ENCODE measurements around the gene SPSB1. TPM values are rescaled to one million over a fixed set of nuclear protein-coding genes. Genes with fewer than 3 reads are reported as not detected.

The SPSB1 gene
- total RNA-seq, 2 donors from 2014 or later: 107 to 171 TPM

GRCh38 chr1:9320520-9321479 is 28.1 kb downstream of the SPSB1 start:
- Histone ChIP-seq H3K4me3 (peak overlapping the region; percentile 35), H3K9me3 (no peaks in the 10 kb centered on the region), H3K36me3 (no peaks in the 10 kb centered on the region), H3K27me3 (replicated peaks; ENCODE audit: insufficient read depth) (no peaks in the 10 kb centered on the region), H3K4me1 (ENCODE audit: control insufficient read depth in 1 of 2, low read depth in 2 of 2) (peaks cover 65 to 98% of the 10 kb centered on the region in 2 donors), H3K27ac (peak overlapping the region; percentile 45 to 67)
- TF ChIP-seq CTCF (IDR thresholded peaks at IDR 0.05): no peak
- DNase-seq (ENCODE audit: low spot score): no peak
- ATAC-seq (ENCODE audit: insufficient number of reproducible peaks, low FRiP score, low read depth): no peak

- ATAC-seq (ENCODE audit: insufficient number of reproducible peaks, low FRiP score, low read depth): peak; percentile 0
- no peak for DNase-seq (ENCODE audit: low spot score)
- no peaks in the 10 kb centered on the region for H3K9me3 ChIP-seq
- no peaks in the 10 kb centered on the region for H3K36me3 ChIP-seq
- H3K4me1 ChIP-seq (ENCODE audit: control insufficient read depth in 1 of 2, low read depth in 2 of 2): peaks cover 66 to 98% of the 10 kb centered on the region in 2 donors
- no peaks in the 10 kb centered on the region for H3K27me3 ChIP-seq (replicated peaks; ENCODE audit: insufficient read depth)
- peak overlapping the region; percentile 35 for H3K4me3 ChIP-seq
- H3K27ac ChIP-seq: peak overlapping the region; percentile 45 to 67
- no peak for TF ChIP-seq CTCF (IDR thresholded peaks at IDR 0.05)
Observed at GRCh38 chr1:9321480-9321849, 28.8 kb downstream of the SPSB1 start.

GRCh38 chr1:9321986-9322660 is 29.4 kb downstream of the SPSB1 start:
- Histone ChIP-seq H3K9me3 (no peaks in the 10 kb centered on the region), H3K36me3 (no peaks in the 10 kb centered on the region), H3K27ac (peak overlapping the region; percentile 45 to 67), H3K4me1 (ENCODE audit: control insufficient read depth in 1 of 2, low read depth in 2 of 2) (peaks cover 72 to 98% of the 10 kb centered on the region in 2 donors), H3K4me3 (no peak overlapping the region), H3K27me3 (replicated peaks; ENCODE audit: insufficient read depth) (no peaks in the 10 kb centered on the region)
- ATAC-seq (ENCODE audit: insufficient number of reproducible peaks, low FRiP score, low read depth) (no peak), DNase-seq (ENCODE audit: low spot score) (no peak)
- no peak for TF ChIP-seq CTCF (IDR thresholded peaks at IDR 0.05)

- Histone ChIP-seq H3K4me1 (ENCODE audit: control insufficient read depth in 1 of 2, low read depth in 2 of 2) (peaks cover 73 to 98% of the 10 kb centered on the region in 2 donors), H3K36me3 (no peaks in the 10 kb centered on the region), H3K9me3 (no peaks in the 10 kb centered on the region), H3K4me3 (no peak overlapping the region), H3K27me3 (replicated peaks; ENCODE audit: insufficient read depth) (no peaks in the 10 kb centered on the region), H3K27ac (peak overlapping the region; percentile 85 to 89)
- DNase-seq (ENCODE audit: low spot score): no peak
- no peak for TF ChIP-seq CTCF (IDR thresholded peaks at IDR 0.05)
- ATAC-seq (ENCODE audit: insufficient number of reproducible peaks, low FRiP score, low read depth): no peak
Observed at GRCh38 chr1:9322661-9323244, 30.1 kb downstream of the SPSB1 start.

Data from thoracic aorta (tissue), 2 donors.